Activated naive CD8-positive, alpha-beta T cell treated with anti-CD3 and anti-CD28 coated beads, Interleukin-2, amount 50 U/mL, for 16 hours (primary cell): Measurements from ENCODE around the gene MFAP3.
"Not testable (repeated sequence)": the region's sequence is repeated elsewhere in the genome, so short reads cannot be mapped to it uniquely, and the experiment has no call there.

Experiments used
- DNase-seq: peaks from one replicate; pipeline ENCODE4 v3.0.0-alpha.2; 2020; ENCODE audit warnings: low read depth, low spot score

MFAP3 gene

GRCh38 chr5:154038707-154039457, at the start of gene MFAP3, which contains the start of gene FAM114A2:
Gene MFAP3, plus strand, starts transcription at chr5:154038967. Its CDS starts 10,756 bp downstream, at chr5:154049723.
Gene FAM114A2, minus strand, starts transcription at chr5:154038910. Its CDS starts 3,957 bp downstream, at chr5:154034953.
- DNase-seq = peak; percentile 78

GRCh38 chr5:153991168-153991567, 47.6 kb upstream of the MFAP3 start:
- DNase-seq = no peak

DNA sequence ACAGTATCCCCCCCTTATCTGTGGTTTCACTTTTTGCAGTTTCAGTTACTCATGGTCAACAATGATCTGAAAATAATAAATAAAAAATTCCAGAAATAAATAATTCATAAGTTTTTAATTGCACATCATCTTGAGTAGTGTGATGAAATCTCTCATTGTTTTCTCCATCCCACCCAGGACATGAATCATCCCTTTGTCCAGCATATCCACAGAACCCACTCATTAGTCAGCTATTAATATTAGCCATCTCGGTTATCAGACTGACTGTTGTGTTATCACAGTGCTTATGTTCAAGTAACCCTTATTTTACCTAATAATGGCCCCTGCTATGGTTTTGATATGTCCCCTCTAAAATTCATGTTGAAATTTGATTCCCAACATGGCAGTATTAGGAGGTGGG, 40.8 kb upstream of the MFAP3 start:
- no peak for DNase-seq

DNA sequence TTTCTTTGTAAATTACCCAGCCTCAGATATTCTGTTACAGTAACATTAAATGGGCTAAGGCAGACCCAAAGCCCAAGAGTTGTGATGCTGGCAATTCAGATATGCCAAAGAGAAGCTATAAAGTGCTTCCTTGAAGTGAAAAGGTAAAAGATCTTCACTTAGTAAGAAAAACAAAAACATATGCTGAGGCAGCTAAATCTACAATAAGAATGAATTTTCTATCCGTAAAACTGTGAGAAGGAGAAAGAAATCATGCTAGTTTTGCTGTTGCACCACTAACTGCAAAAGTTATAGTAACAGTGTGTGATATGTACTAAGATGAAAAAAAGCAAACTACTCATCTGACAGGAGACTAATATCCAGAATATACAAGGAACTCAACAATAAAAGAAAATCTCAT, 40.0 kb upstream of the MFAP3 start:
- no peak for DNase-seq

DNA sequence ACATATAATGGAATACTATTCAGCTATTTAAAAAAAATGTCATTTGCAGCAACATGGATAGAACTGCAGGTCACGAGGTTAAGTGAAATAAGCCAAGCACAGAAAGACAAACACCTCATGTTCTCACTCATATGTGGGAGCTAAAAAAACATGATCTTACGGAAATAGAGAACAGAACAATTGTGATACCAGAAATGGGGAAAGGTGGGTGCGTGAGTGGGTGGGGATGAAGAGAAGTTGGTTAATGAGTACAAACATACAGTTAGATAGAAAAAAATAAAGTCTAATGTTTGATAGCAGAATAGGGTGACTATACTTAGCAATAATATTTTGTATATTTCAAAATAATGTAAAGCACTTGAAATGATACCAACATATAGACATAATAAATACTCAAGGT, 38.8 kb upstream of the MFAP3 start:
- no peak for DNase-seq

DNA sequence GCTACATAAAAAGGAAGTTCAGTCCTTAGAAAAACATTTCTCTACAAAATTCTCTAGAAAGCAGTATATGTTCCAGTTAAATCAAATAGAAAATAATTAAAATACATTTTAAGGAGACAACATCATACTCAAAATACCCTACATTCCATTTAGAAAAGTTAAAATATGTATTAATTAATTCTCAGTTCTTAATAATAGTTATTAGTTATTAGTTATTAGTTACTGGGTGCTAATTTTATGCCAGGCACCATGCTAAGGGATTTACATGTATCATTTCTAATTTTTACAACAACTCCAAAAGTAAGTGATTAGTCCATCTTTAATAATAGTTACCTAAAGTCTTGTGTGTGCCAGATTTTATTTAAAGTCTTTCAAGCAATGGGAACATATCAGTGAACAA, 38.1 kb upstream of the MFAP3 start:
- DNase-seq = no peak

GRCh38 chr5:154002093-154002492, 36.7 kb upstream of the MFAP3 start:
- no peak for DNase-seq

GRCh38 chr5:154002511-154003020, 36.2 kb upstream of the MFAP3 start:
- DNase-seq = no peak

GRCh38 chr5:154005648-154006047, 33.1 kb upstream of the MFAP3 start:
- no peak for DNase-seq

GRCh38 chr5:154010660-154011059, 28.1 kb upstream of the MFAP3 start:
- DNase-seq = no peak

- DNase-seq = no peak
These were observed 23.6 kb upstream of the MFAP3 start for GRCh38 chr5:154015071-154015693.

DNA sequence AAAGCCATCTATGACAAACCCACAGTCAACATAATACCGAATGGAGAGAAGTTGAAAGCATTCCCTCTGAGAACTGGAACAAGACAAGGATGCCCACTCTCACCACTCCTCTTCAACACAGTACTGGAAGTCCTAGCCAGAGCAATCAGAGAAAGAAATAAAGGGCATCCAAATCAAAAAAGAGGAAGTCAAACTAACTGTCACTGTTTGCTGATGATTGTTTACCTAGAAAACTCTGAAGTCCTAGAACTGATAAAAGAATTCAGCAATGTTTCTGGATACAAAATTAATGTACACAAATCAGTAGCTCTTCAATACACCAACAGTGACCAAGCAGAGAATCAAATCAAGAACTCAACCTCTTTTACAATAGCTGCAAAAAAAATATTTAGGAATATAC, 19.8 kb upstream of the MFAP3 start:
- DNase-seq = not testable (repeated sequence)

- DNase-seq = no peak
These were observed 12.8 kb upstream of the MFAP3 start for GRCh38 chr5:154025951-154026350.

GRCh38 chr5:154031937-154032489, 6.8 kb upstream of the MFAP3 start:
- DNase-seq = no peak

- DNase-seq = no peak
These were observed 3.8 kb upstream of the MFAP3 start for GRCh38 chr5:154034944-154035343.

- peak; percentile 2 for DNase-seq
These were observed 483 bp upstream of the MFAP3 start for GRCh38 chr5:154038261-154038706.

GRCh38 chr5:154039458-154039829, 677 bp downstream of the MFAP3 start:
- no peak for DNase-seq

- no peak for DNase-seq
These were observed 4.0 kb downstream of the MFAP3 start for GRCh38 chr5:154042766-154043165.

DNA sequence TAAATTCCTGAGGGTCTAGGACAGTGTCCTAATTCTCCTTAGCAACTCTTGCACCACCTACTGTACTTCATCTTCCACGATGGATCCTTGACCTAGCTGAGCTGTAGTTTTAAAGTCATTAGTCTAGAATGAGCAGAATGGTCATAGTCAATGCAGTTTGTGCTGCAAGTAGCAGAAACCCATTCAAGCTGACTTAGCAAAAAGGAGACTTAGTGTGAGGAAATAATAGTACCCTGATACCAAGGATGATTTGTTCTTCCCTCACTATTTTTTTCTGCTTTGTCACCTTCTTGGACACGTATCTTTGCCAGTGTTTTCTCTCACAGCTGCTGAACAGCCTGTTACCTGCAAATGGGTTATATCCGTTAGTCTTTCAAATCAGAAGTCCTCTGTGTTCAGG, 5.3 kb downstream of the MFAP3 start:
- DNase-seq = no peak

GRCh38 chr5:154044581-154044980, 5.8 kb downstream of the MFAP3 start:
- no peak for DNase-seq

- no peak for DNase-seq
These were observed 7.7 kb downstream of the MFAP3 start for GRCh38 chr5:154046486-154046885.

GRCh38 chr5:154047324-154047723, 8.6 kb downstream of the MFAP3 start:
- DNase-seq = no peak

- no peak for DNase-seq
These were observed 10.9 kb downstream of the MFAP3 start for GRCh38 chr5:154049636-154050035.
